HG03066 (cell line): ENCODE data around the gene PPIF.

ENCODE experiments used
- ATAC-seq: cut with Tn5 transposase; IDR thresholded peaks from one replicate; pipeline ENCODE4 v1.9.1; 2021; ENCODE audit warnings: low read depth; ENCODE audit not compliant: unreplicated experiment

PPIF gene

GRCh38 chr10:79397575-79398303, 50.5 kb downstream of the PPIF start:
- ATAC-seq: no peak

GRCh38 chr10:79398642-79399041, 51.4 kb downstream of the PPIF start:
- no peak for ATAC-seq

GRCh38 chr10:79399223-79399831, 52.1 kb downstream of the PPIF start:
- ATAC-seq: no peak

- no peak for ATAC-seq
Observed at GRCh38 chr10:79400146-79401004, 53.1 kb downstream of the PPIF start.

- no peak for ATAC-seq
Observed at GRCh38 chr10:79401015-79401921, 54.0 kb downstream of the PPIF start.

GRCh38 chr10:79402625-79402946, 55.3 kb downstream of the PPIF start:
- ATAC-seq: no peak

GRCh38 chr10:79402951-79403350, 55.7 kb downstream of the PPIF start:
- ATAC-seq: no peak

- ATAC-seq: no peak
Observed at GRCh38 chr10:79403441-79404230, 56.4 kb downstream of the PPIF start.

- ATAC-seq: no peak
Observed at GRCh38 chr10:79404231-79404609, 57.0 kb downstream of the PPIF start.

- ATAC-seq: no peak
Observed at GRCh38 chr10:79404690-79405131, 57.4 kb downstream of the PPIF start.
